H9 (cell line): ENCODE data around the gene AKNA. TPM values are rescaled to one million over a fixed set of nuclear protein-coding genes. Genes with fewer than 3 reads are reported as not detected.

Experiments
- DNase-seq: peaks from one replicate; pipeline ENCODE4 v3.0.0-alpha.2; 2017
- H2AFZ ChIP-seq: one replicate; pipeline ENCODE4 v1.6.1; 2013; ENCODE audit warnings: mild to moderate bottlenecking, low read length, control low read depth, moderate library complexity
- H2AK5ac ChIP-seq: 2 replicates; pipeline ENCODE4 v1.6.1; 2013; ENCODE audit warnings: low read length, control low read depth, mixed read lengths; ENCODE audit not compliant: insufficient read length
- H2BK120ac ChIP-seq: one replicate; pipeline ENCODE4 v1.6.1; 2013; ENCODE audit warnings: low read depth, mild to moderate bottlenecking, low read length, control low read depth, inconsistent platforms; ENCODE audit not compliant: poor library complexity, severe bottlenecking
- H2BK12ac ChIP-seq: 2 replicates; pipeline ENCODE4 v1.6.1; 2013; ENCODE audit warnings: low read length, control low read depth, mixed read lengths, low read depth; ENCODE audit not compliant: insufficient read length
- H2BK15ac ChIP-seq: 2 replicates; pipeline ENCODE4 v1.6.1; 2013; ENCODE audit warnings: low read depth, low read length, control low read depth
- H2BK20ac ChIP-seq: one replicate; pipeline ENCODE4 v1.6.1; 2013; ENCODE audit warnings: low read depth, mild to moderate bottlenecking, low read length, control low read depth, inconsistent platforms; ENCODE audit not compliant: poor library complexity, severe bottlenecking
- H2BK5ac ChIP-seq: 2 replicates; pipeline ENCODE4 v1.6.1; 2013; ENCODE audit warnings: low read length, control low read depth, mixed read lengths; ENCODE audit not compliant: insufficient read length
- H3K14ac ChIP-seq: 2 replicates; pipeline ENCODE4 v1.6.1; 2013; ENCODE audit warnings: low read length, control low read depth; ENCODE audit not compliant: insufficient read depth
- H3K18ac ChIP-seq: 2 replicates; pipeline ENCODE4 v1.6.1; 2013; ENCODE audit warnings: low read depth, mild to moderate bottlenecking, mixed read lengths, low read length, control low read depth; ENCODE audit not compliant: insufficient read length
- H3K23ac ChIP-seq: 2 replicates; pipeline ENCODE4 v1.6.1; 2013; ENCODE audit warnings: low read length, control low read depth, mixed read lengths, low read depth; ENCODE audit not compliant: insufficient read length
- H3K23me2 ChIP-seq: 2 replicates; pipeline ENCODE4 v1.6.1; 2013; ENCODE audit warnings: low read depth, mild to moderate bottlenecking, mixed read lengths, low read length, control low read depth; ENCODE audit not compliant: insufficient read length, poor library complexity, severe bottlenecking
- H3K27ac ChIP-seq: 2 replicates; pipeline ENCODE4 v1.5.1; 2013; ENCODE audit warnings: low read length, control low read depth, mixed read lengths, low read depth; ENCODE audit not compliant: insufficient read length
- H3K27me3 ChIP-seq: 2 replicates; pipeline ENCODE4 v1.6.1; 2013; ENCODE audit warnings: low read length, control low read depth, inconsistent platforms; ENCODE audit not compliant: insufficient read depth
- H3K4ac ChIP-seq: 2 replicates; pipeline ENCODE4 v1.6.1; 2013; ENCODE audit warnings: low read depth, mild to moderate bottlenecking, control low read depth, inconsistent platforms, low read length, moderate library complexity
- H3K4me1 ChIP-seq: 2 replicates; pipeline ENCODE4 v1.6.1; 2013; ENCODE audit warnings: low read length, control low read depth, inconsistent platforms; ENCODE audit not compliant: insufficient read depth
- H3K4me2 ChIP-seq: 2 replicates; pipeline ENCODE4 v1.6.1; 2013; ENCODE audit warnings: low read length, control low read depth, mixed read lengths; ENCODE audit not compliant: insufficient read length, insufficient read depth
- H3K56ac ChIP-seq: 2 replicates; pipeline ENCODE4 v1.6.1; 2013; ENCODE audit warnings: low read depth, mild to moderate bottlenecking, mixed read lengths, low read length, control low read depth; ENCODE audit not compliant: insufficient read length
- H3K79me1 ChIP-seq: 2 replicates; pipeline ENCODE4 v1.6.1; 2013; ENCODE audit warnings: low read depth, mild to moderate bottlenecking, moderate library complexity, low read length, control low read depth, inconsistent platforms; ENCODE audit not compliant: insufficient read depth, poor library complexity, severe bottlenecking
- H3K79me2 ChIP-seq: 2 replicates; pipeline ENCODE4 v1.6.1; 2013; ENCODE audit warnings: low read length, control low read depth, inconsistent platforms; ENCODE audit not compliant: insufficient read depth
- H3K9ac ChIP-seq: 2 replicates; pipeline ENCODE4 v1.6.1; 2013; ENCODE audit warnings: low read length, control low read depth, mixed read lengths; ENCODE audit not compliant: insufficient read length; ENCODE audit errors: extremely low read depth
- H3K9me3 ChIP-seq: one replicate; pipeline ENCODE4 v1.6.1; 2013; ENCODE audit warnings: low read depth, low read length, inconsistent platforms; ENCODE audit not compliant: control insufficient read depth
- H3T11ph ChIP-seq: one replicate; pipeline ENCODE4 v1.6.1; 2013; ENCODE audit warnings: mild to moderate bottlenecking, low read length, control low read depth, inconsistent platforms
- H4K20me1 ChIP-seq: one replicate; pipeline ENCODE4 v1.6.1; 2013; ENCODE audit not compliant: control insufficient read depth, insufficient read length, insufficient read depth
- H4K5ac ChIP-seq: 2 replicates; pipeline ENCODE4 v1.6.1; 2013; ENCODE audit warnings: low read depth, mild to moderate bottlenecking, mixed read lengths, low read length, control low read depth; ENCODE audit not compliant: insufficient read length
- H4K8ac ChIP-seq: replicated peaks from 2 replicates; pipeline ENCODE4 v1.6.1; 2013; ENCODE audit warnings: low read length, control low read depth, mixed read lengths, low read depth; ENCODE audit not compliant: insufficient read length
- H4K91ac ChIP-seq: 2 replicates; pipeline ENCODE4 v1.6.1; 2013; ENCODE audit warnings: low read depth, mild to moderate bottlenecking, moderate library complexity, mixed read lengths, low read length, control low read depth; ENCODE audit not compliant: insufficient read length
- H3K27ac Mint-ChIP-seq, 3 experiments: 2 replicates in 2 of 3; 3 replicates in 1 of 3; pipeline ENCODE4 v1.8.0; 2020 to 2021; ENCODE audit warnings: mixed read lengths in 3 of 3, mild to moderate bottlenecking in 1 of 3, moderate library complexity in 1 of 3
- H3K27me3 Mint-ChIP-seq: 2 replicates; pipeline ENCODE4 v1.8.0; 2021; ENCODE audit warnings: low read depth, mild to moderate bottlenecking, moderate library complexity, mixed read lengths
- H3K36me3 Mint-ChIP-seq, 3 experiments: 2 replicates in 2 of 3; 3 replicates in 1 of 3; pipeline ENCODE4 v1.8.0; 2020 to 2021; ENCODE audit warnings: low read depth in 3 of 3, mixed read lengths in 3 of 3; ENCODE audit not compliant: insufficient read depth in 1 of 3
- H3K4me1 Mint-ChIP-seq, 2 experiments: 2 replicates each; pipeline ENCODE4 v1.8.0; 2020; ENCODE audit warnings: mixed read lengths in 2 of 2
- H3K4me3 Mint-ChIP-seq, 2 experiments: 2 replicates in 1 of 2; 3 replicates in 1 of 2; pipeline ENCODE4 v1.8.0; 2020 to 2021; ENCODE audit warnings: mild to moderate bottlenecking in 2 of 2, mixed read lengths in 2 of 2, moderate library complexity in 1 of 2
- H3K9me3 Mint-ChIP-seq, 2 experiments: 2 replicates in 1 of 2; 3 replicates in 1 of 2; pipeline ENCODE4 v1.8.0; 2020; ENCODE audit warnings: mild to moderate bottlenecking in 2 of 2, mixed read lengths in 2 of 2, moderate library complexity in 1 of 2
- WGBS: extraction: QIAGEN DNeasy Blood & Tissue Kit; methylation state at CpG from one replicate; pipeline ENCODE4 v1.1.7; 2013; ENCODE audit warnings: missing lambda C conversion rate, low lambda C conversion rate, mixed read lengths; ENCODE audit not compliant: insufficient read length; ENCODE audit errors: extremely low coverage; 5-methylcytosine and 5-hydroxymethylcytosine counted together
- total RNA-seq: library from RNA; stranded (reverse); gene quantifications from 2 replicates; pipeline ENCODE4 v1.2.1, GENCODE V29; 2021
- TF ChIP-seq, protein P1 (sequence below): fragments of 200-600 bp; sonication (generic); conservative IDR thresholded peaks from 3 replicates; pipeline ENCODE4 v1.8.0; 2021; ENCODE audit warnings: antibody characterized with exemption, mild to moderate bottlenecking

Gene AKNA
- total RNA-seq, 1 experiment from 2014 or later: 19.7 TPM

DNA sequence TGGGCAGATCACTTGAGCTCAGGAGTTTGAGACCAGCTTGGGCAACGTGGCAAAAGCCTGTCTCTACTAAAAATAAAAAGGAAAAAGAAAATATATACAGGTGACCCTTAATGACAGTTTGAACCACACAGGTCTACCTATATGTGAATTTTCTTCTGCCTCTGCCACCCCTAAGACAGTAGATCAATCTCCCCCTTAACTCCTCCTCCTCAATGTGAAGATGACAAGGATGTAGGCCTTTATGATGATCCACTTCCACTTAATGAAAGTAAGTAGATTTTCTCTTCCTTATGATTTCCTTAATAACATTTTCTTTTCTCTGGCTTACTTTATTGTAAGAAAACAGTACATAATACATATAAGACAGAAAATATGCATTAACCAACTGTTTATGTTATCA, 3.4 kb downstream of the AKNA start:
- Histone ChIP-seq H3K4me1 (peaks cover 4% of the 10 kb centered on the region; the same call in 1 of the 2 replicates), H3K18ac (no peak overlapping the region), H4K5ac (no peak overlapping the region), H2BK20ac (no peak overlapping the region), H3T11ph (no peak overlapping the region), H3K27ac (no peak overlapping the region), H3K56ac (no peak overlapping the region), H3K9ac (no peak overlapping the region), H4K20me1 (no peaks in the 10 kb centered on the region), H3K4ac (no peak overlapping the region), H3K23ac (no peak overlapping the region), H3K23me2 (no peaks in the 10 kb centered on the region), H3K9me3 (no peaks in the 10 kb centered on the region), H3K4me2 (no peak overlapping the region), H4K91ac (no peak overlapping the region), H2AFZ (no peak overlapping the region), H2BK5ac (no peak overlapping the region), H2BK120ac (no peak overlapping the region), H3K14ac (no peak overlapping the region), H3K27me3 (no peaks in the 10 kb centered on the region), H2BK15ac (no peak overlapping the region), H2BK12ac (no peak overlapping the region), H4K8ac (no peak overlapping the region), H2AK5ac (no peak overlapping the region), H3K79me2 (no peaks in the 10 kb centered on the region; the same call in 1 of the 2 replicates), H3K79me1 (no peaks in the 10 kb centered on the region)
- Mint-ChIP-seq H3K27ac (no peak overlapping the region; a peak in 1 of 7 replicates), H3K4me3 (no peak overlapping the region), H3K27me3 (no peaks in the 10 kb centered on the region), H3K4me1 (peaks cover 63 to 77% of the 10 kb centered on the region in 2 experiments), H3K36me3 (peaks cover 5 to 17% (median 5%) of the 10 kb centered on the region in 3 experiments; a peak in 6 of 7 replicates), H3K9me3 (no peaks in the 10 kb centered on the region)
- no CpG with 5 or more reads among the region's 1 CpG for WGBS
- TF ChIP-seq, protein P1, sequence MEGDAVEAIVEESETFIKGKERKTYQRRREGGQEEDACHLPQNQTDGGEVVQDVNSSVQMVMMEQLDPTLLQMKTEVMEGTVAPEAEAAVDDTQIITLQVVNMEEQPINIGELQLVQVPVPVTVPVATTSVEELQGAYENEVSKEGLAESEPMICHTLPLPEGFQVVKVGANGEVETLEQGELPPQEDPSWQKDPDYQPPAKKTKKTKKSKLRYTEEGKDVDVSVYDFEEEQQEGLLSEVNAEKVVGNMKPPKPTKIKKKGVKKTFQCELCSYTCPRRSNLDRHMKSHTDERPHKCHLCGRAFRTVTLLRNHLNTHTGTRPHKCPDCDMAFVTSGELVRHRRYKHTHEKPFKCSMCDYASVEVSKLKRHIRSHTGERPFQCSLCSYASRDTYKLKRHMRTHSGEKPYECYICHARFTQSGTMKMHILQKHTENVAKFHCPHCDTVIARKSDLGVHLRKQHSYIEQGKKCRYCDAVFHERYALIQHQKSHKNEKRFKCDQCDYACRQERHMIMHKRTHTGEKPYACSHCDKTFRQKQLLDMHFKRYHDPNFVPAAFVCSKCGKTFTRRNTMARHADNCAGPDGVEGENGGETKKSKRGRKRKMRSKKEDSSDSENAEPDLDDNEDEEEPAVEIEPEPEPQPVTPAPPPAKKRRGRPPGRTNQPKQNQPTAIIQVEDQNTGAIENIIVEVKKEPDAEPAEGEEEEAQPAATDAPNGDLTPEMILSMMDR: no peak
- no peak for DNase-seq
